ENCODE measurements around the gene HAGH. TPM values are rescaled to one million over a fixed set of nuclear protein-coding genes. Genes with fewer than 3 reads are reported as not detected.

The HAGH gene
- total RNA-seq, 6 donors from 2014 or later: 84.5 to 251 (median 122) TPM

DNA sequence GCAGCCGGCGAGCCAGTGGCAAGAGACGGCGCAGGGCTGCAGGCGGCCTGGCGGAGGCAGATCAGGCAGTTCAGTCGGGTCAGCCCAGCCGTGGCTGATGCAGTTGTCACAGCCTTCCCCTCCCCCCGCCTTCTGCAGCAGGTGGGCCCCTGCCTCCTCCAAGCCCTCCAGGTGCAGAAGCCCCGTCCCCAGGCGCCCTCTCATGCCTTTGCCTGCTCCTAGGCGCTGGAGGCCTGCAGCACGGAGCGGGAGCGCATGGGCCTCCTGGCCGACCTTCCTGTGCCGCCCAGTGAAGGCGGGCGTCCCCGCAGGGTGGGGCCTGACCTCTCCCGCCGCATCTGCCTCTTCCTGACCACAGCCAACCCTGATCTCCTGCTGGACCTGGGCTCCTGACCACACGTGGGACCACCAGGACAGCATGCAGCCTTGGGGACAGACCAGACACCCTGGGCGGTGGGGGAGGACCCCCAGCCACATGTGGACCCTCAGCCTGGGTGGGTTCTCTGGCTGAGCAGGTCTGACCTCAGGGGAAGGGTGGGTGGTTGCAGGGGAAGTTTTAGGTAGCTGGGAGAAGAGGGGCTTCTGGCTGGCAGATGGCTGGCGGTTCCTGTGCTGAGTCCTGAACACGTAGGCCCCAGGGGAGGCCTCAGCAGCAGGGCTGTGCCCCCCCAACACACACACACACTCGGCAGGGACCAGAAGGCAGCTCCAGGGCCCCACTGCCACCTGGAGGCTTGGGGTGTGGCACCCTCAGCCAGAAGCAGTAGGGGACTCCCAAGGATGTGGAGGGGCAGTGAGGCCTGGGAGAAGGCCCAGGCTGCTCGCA lies 50.6 kb downstream of the HAGH start:
- ATAC-seq (ENCODE audit: low FRiP score in 2 of 2): no peak
- Histone ChIP-seq H3K27me3 (no peaks in the 10 kb centered on the region), H3K4me3 (no peak overlapping the region), H3K4me1 (peaks cover 27 to 47% (median 35%) of the 10 kb centered on the region in 4 donors), H3K27ac (no peak overlapping the region), H3K9me3 (no peaks in the 10 kb centered on the region), H3K36me3 (peaks cover 12 to 56% (median 48%) of the 10 kb centered on the region in 4 donors)
- TF ChIP-seq, protein P1, sequence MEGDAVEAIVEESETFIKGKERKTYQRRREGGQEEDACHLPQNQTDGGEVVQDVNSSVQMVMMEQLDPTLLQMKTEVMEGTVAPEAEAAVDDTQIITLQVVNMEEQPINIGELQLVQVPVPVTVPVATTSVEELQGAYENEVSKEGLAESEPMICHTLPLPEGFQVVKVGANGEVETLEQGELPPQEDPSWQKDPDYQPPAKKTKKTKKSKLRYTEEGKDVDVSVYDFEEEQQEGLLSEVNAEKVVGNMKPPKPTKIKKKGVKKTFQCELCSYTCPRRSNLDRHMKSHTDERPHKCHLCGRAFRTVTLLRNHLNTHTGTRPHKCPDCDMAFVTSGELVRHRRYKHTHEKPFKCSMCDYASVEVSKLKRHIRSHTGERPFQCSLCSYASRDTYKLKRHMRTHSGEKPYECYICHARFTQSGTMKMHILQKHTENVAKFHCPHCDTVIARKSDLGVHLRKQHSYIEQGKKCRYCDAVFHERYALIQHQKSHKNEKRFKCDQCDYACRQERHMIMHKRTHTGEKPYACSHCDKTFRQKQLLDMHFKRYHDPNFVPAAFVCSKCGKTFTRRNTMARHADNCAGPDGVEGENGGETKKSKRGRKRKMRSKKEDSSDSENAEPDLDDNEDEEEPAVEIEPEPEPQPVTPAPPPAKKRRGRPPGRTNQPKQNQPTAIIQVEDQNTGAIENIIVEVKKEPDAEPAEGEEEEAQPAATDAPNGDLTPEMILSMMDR (IDR thresholded peaks at IDR 0.05): no peak
- no peak for TF ChIP-seq POLR2A (IDR thresholded peaks at IDR 0.05)
- no peak for TF ChIP-seq POLR2AphosphoS5 (IDR thresholded peaks at IDR 0.05)
- TF ChIP-seq EP300 (IDR thresholded peaks at IDR 0.05): no peak
- DNase-seq: peak in 1 of 2 donors; percentile 73
- 80 to 87% methylated on average over 1 to 21 of the region's 28 CpGs for WGBS, 2 donors

DNA sequence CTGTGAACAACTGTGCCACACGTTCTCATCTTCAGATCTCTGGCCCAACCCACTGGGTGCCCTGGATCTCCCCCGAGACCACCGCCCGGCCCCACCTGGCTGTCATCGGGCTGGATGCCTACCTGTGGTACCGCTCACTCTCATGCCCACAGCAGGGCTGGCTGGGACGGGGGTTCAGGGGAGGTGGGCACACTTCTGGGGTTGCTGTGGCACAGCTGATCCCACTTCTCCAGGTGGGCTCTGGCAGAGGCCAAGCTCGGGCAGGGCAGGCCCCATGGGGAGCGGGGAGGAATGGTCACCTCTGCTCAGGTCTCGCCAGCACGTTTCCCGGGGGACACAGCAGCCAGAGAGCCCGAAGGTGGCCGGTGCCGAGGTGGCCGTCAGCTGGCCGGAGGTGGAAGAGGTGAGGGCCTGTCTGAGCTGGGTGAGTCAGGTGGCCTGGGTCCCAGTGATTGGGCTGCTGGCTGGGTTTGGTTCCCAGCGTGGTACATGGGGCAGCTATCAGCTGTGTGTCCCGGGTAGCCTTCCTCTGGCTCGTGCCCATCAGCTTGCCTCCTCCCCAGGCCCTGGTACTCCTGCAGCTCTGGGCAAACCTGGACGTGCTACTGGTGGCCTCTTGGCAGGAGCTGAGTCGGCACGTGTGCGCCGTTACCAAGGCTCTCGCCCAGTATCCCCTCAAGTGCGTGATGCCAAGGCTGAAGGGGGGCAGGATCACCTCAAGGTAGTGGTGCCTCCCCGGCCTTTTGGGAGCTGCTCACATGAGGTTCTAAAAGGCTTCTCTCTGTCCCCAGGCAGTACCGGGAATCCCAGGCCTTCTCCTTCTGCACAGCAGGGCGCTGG lies 51.4 kb downstream of the HAGH start:
- Histone ChIP-seq H3K4me1 (peaks cover 26 to 49% (median 35%) of the 10 kb centered on the region in 4 donors), H3K27me3 (no peaks in the 10 kb centered on the region), H3K4me3 (no peak overlapping the region), H3K27ac (no peak overlapping the region), H3K36me3 (peaks cover 12 to 51% (median 46%) of the 10 kb centered on the region in 4 donors), H3K9me3 (no peaks in the 10 kb centered on the region)
- no peak for ATAC-seq (ENCODE audit: low FRiP score in 2 of 2)
- WGBS, 2 donors: 96% methylated on average over 8 to 26 of the region's 30 CpGs
- peak in 1 of 2 donors; percentile 77 for DNase-seq
- TF ChIP-seq EP300 (IDR thresholded peaks at IDR 0.05) (no peak), POLR2A (IDR thresholded peaks at IDR 0.05) (no peak), POLR2AphosphoS5 (IDR thresholded peaks at IDR 0.05) (no peak)
- TF ChIP-seq, protein P1 (IDR thresholded peaks at IDR 0.05): no peak

DNA sequence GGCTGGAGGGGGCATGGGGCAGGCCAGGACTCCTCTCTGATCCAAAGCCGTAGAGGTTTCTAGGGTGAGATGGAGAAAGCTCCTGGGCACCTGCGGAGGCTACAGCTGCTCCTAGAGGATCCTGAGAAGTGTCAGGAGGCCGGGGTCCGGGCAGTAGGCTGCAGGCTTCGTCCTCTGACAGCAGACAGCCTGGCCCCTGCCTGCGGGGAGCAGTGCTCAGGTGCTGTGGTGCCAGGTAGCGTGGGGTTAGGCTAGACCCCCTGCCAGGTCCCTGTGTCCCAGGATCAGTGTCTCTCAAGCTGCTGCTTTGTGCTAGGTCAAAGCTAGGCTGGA lies 52.2 kb downstream of the HAGH start:
- WGBS, 2 donors: 87% methylated on average over 6 of the region's 7 CpGs; no CpG with 5 or more reads in 1 of the 2 donors
- H3K27ac ChIP-seq: peak overlapping the region in 3 of 4 donors; percentile 89 to 98 (median 97)
- TF ChIP-seq, protein P1 (IDR thresholded peaks at IDR 0.05): no peak
- TF ChIP-seq POLR2AphosphoS5 (IDR thresholded peaks at IDR 0.05) (no peak), POLR2A (IDR thresholded peaks at IDR 0.05) (no peak), EP300 (IDR thresholded peaks at IDR 0.05) (no peak)
- peak overlapping the region in 2 of 4 donors; percentile 74 to 96 for H3K4me3 ChIP-seq
- peaks cover 31 to 52% (median 37%) of the 10 kb centered on the region in 4 donors for H3K4me1 ChIP-seq
- no peak for ATAC-seq (ENCODE audit: low FRiP score in 2 of 2)
- H3K27me3 ChIP-seq: no peaks in the 10 kb centered on the region
- H3K9me3 ChIP-seq: no peaks in the 10 kb centered on the region
- no peak for DNase-seq
- peaks cover 12 to 48% (median 39%) of the 10 kb centered on the region in 4 donors for H3K36me3 ChIP-seq

DNA sequence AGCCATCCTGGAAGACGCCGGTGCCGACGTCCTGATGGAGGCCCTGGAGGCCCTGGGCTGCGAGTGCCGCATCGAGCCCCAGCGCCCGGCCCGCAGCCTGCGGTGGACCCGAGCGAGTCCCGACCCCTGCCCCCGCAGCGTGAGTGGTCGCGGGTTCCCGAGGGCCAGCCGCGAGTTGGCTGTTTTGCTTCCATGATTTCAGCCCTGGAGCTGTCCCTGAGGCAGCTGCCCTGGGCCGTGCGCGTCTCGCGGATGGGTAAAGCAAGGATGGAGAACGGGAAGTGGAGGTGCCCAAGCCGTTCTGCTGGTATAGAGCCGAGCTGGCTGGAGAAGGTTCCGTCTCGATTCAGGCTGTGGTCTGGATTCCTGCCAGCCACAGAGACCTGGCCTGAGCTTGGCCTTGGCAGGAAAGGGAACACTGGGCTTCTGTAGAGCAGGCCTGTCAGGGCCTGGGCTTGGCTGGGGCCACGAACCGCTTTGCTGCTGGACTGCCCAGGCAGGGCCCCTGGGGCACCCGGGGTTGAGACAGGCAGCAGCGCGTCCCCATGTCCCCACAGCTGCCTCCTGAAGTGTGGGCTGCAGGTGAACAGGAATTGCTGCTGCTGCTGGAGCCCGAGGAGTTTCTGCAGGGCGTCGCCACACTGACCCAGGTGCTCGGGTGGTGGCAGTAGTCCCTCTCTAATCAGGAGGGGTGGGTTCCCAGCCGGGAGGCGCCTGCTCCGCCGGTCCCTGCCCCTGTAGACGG lies 52.8 kb downstream of the HAGH start:
- ATAC-seq (ENCODE audit: low FRiP score in 2 of 2): no peak
- Histone ChIP-seq H3K4me1 (peaks cover 31 to 50% (median 37%) of the 10 kb centered on the region in 4 donors), H3K9me3 (no peaks in the 10 kb centered on the region), H3K27me3 (no peaks in the 10 kb centered on the region), H3K27ac (peak overlapping the region; percentile 89 to 98 (median 94)), H3K4me3 (peak overlapping the region; percentile 74 to 99 (median 98)), H3K36me3 (peaks cover 12 to 48% (median 38%) of the 10 kb centered on the region in 4 donors)
- peak in 1 of 2 donors; percentile 51 for DNase-seq
- 28% methylated on average over 23 of the region's 45 CpGs; no CpG with 5 or more reads in 1 of the 2 donors for WGBS, 2 donors
- TF ChIP-seq POLR2A (IDR thresholded peaks at IDR 0.05) (no peak), EP300 (IDR thresholded peaks at IDR 0.05) (no peak), POLR2AphosphoS5 (IDR thresholded peaks at IDR 0.05) (no peak)
- TF ChIP-seq, protein P1 (IDR thresholded peaks at IDR 0.05): no peak

Data from upper lobe of left lung (tissue), 6 donors.